Hepatocyte (in vitro differentiated cells): Measurements from ENCODE around the gene LSAMP.

Experiments
- CTCF ChIP-seq: fragments of 200-600 bp; sonication (generic); IDR thresholded peaks from 2 replicates; pipeline ENCODE4 v1.5.1; 2016; ENCODE audit warnings: antibody characterized with exemption, mild to moderate bottlenecking; ENCODE audit not compliant: poor library complexity
- EZH2 ChIP-seq: fragments of 200-600 bp; sonication (generic); IDR thresholded peaks from 2 replicates; pipeline ENCODE4 v1.6.1; 2016; ENCODE audit warnings: antibody characterized with exemption, mild to moderate bottlenecking, borderline replicate concordance
- EZH2phosphoT487 ChIP-seq: fragments of 200-600 bp; sonication (generic); IDR thresholded peaks from one replicate; pipeline ENCODE4 v1.6.1; 2018; ENCODE audit warnings: antibody characterized with exemption, mild to moderate bottlenecking, low read depth, moderate library complexity; ENCODE audit not compliant: unreplicated experiment, severe bottlenecking

GRCh38 chr3:116276675-116277074 lies 168.6 kb downstream of the LSAMP start:
- TF ChIP-seq CTCF (no peak), EZH2 (no peak), EZH2phosphoT487 (no peak)
